H7 (cell line): Measurements from ENCODE around the gene NOM1. TPM values are rescaled to one million over a fixed set of nuclear protein-coding genes. Genes with fewer than 3 reads are reported as not detected.
"Not testable (repeated sequence)": the region's sequence is repeated elsewhere in the genome, so short reads cannot be mapped to it uniquely, and the experiment has no call there.

Experiments
- DNase-seq: peaks from one replicate; pipeline ENCODE4 v3.0.0; 2012
- H3K27me3 ChIP-seq: 2 replicates; pipeline ENCODE4 v1.6.0; 2011; ENCODE audit warnings: mild to moderate bottlenecking, low read length; ENCODE audit not compliant: control insufficient read depth, insufficient read depth
- H3K36me3 ChIP-seq: replicated peaks from 2 replicates; pipeline ENCODE4 v1.5.1; 2011; ENCODE audit warnings: low read length; ENCODE audit not compliant: control insufficient read depth, insufficient read depth
- H3K4me3 ChIP-seq: 2 replicates; pipeline ENCODE4 v1.5.1; 2011; ENCODE audit warnings: low read depth, mild to moderate bottlenecking, control low read depth, low read length, moderate library complexity; ENCODE audit not compliant: insufficient read depth
- total RNA-seq: library from RNA; depleted of rRNA; stranded (reverse); fragments of >200 nt; shearing (Covaris generic); gene quantifications from 2 replicates; pipeline ENCODE4 v1.2.3, GENCODE V29; 2014

The NOM1 gene
- total RNA-seq, 1 experiment from 2014 or later, result 12.7 TPM

DNA sequence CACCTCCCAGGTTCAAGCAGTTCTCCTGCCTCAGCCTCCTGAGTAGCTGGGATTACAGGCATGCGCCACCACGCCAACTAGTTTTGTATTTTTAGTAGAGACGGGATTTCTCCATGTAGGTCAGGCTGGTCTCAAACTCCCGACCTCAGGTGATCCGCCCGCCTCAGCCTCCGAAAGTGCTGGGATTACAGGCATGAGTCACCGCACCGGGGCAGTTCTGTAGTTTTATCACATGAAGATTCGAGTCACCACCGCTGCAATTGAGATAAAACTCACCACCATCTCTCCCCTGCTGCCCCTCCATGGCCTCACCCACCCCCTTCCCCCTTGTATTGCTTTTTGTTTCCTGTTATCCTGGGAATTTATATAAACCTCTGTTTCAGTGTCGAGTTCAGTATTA is 3.7 kb downstream of the NOM1 start:
- H3K36me3 ChIP-seq, result peaks cover 34% of the 10 kb centered on the region
- not testable (repeated sequence) for DNase-seq, H3K27me3 ChIP-seq, H3K4me3 ChIP-seq

GRCh38 chr7:156954941-156955340 is 5.4 kb downstream of the NOM1 start:
- Histone ChIP-seq H3K27me3 (no peaks in the 10 kb centered on the region), H3K4me3 (no peak overlapping the region), H3K36me3 (peaks cover 43% of the 10 kb centered on the region)
- DNase-seq, result no peak

DNA sequence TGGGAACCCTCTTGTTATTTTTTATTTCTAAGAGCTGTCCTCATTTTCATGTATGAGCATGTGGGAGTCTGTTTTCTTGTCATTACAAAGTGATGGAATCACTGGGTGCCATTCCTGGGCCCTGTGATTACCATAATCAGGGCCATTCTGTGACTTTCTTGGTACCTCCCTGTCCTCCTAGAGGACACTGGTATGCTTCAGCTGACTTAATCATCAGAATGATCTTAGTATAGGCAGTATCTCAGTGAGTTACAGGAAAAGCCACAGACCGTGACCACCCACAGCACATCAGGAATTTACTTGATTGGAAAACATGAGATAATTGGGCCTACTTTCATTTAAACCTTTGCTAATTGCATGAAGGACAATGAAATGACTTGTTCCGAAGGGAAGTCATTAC is 7.2 kb downstream of the NOM1 start:
- no peak overlapping the region for H3K4me3 ChIP-seq
- H3K36me3 ChIP-seq, result peaks cover 55% of the 10 kb centered on the region
- no peak for DNase-seq
- H3K27me3 ChIP-seq, result no peaks in the 10 kb centered on the region

GRCh38 chr7:156962145-156962544 is 12.6 kb downstream of the NOM1 start:
- DNase-seq, result no peak
- Histone ChIP-seq H3K4me3 (no peak overlapping the region), H3K27me3 (no peaks in the 10 kb centered on the region), H3K36me3 (peaks cover 58% of the 10 kb centered on the region)

GRCh38 chr7:156962897-156963296 is 13.4 kb downstream of the NOM1 start:
- H3K36me3 ChIP-seq, result peaks cover 59% of the 10 kb centered on the region

DNA sequence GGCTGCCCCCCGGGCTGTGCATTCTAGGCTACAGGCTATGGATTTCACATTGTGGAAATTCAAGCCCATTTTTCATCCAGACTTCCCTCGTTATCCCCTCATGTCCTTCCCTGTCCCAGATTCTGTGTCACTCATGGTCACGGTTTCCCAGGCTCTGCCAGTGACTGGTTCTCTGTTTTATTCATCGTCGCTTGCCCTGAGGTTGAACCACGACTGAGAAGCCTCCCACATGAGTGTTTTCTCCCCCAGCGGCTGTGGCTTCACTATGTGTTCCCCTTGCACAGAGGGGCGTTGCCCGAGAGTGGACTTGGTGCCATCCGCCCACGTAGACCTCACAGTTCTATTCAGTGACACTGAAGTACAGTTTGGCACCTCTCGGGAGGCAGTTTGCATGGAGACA is 14.0 kb downstream of the NOM1 start:
- DNase-seq, result no peak
- Histone ChIP-seq H3K27me3 (no peaks in the 10 kb centered on the region), H3K36me3 (peaks cover 54% of the 10 kb centered on the region), H3K4me3 (no peak overlapping the region)

More at GRCh38 chr7:156962897-156963296, 13.4 kb downstream of the NOM1 start:
- Histone ChIP-seq H3K4me3 (no peak overlapping the region), H3K27me3 (no peaks in the 10 kb centered on the region)
- DNase-seq, result no peak

GRCh38 chr7:156964971-156965370 is 15.5 kb downstream of the NOM1 start:
- Histone ChIP-seq H3K27me3 (no peaks in the 10 kb centered on the region), H3K36me3 (peaks cover 51% of the 10 kb centered on the region), H3K4me3 (no peak overlapping the region)
- no peak for DNase-seq

- H3K36me3 ChIP-seq, result peaks cover 42% of the 10 kb centered on the region
- DNase-seq, result no peak
Observed at GRCh38 chr7:156966387-156966786, 16.9 kb downstream of the NOM1 start.

DNA sequence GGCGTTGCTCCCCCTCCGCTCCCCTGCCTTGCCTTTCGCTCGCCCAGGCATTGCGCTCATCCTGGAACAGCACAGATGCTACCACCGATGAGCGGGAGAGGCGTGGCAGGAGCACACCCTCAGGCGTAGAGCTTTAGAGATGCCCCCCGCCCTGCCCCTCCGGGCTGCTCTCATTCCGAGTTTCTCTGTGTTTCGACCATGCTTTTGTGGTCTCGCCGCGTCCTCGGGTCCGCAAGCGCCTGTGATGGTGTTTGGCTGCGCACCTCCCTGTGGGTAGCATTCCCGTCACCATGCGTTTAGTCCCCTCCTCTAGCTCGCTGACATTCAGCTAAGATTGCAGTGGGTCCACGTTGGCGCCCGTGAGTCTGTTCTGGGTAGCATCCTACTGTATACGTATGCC is 18.7 kb downstream of the NOM1 start:
- no peaks in the 10 kb centered on the region for H3K27me3 ChIP-seq
- H3K4me3 ChIP-seq, result no peak overlapping the region
- H3K36me3 ChIP-seq, result peaks cover 30% of the 10 kb centered on the region
- no peak for DNase-seq

More at GRCh38 chr7:156966387-156966786, 16.9 kb downstream of the NOM1 start:
- no peak overlapping the region for H3K4me3 ChIP-seq
- H3K27me3 ChIP-seq, result no peaks in the 10 kb centered on the region

DNA sequence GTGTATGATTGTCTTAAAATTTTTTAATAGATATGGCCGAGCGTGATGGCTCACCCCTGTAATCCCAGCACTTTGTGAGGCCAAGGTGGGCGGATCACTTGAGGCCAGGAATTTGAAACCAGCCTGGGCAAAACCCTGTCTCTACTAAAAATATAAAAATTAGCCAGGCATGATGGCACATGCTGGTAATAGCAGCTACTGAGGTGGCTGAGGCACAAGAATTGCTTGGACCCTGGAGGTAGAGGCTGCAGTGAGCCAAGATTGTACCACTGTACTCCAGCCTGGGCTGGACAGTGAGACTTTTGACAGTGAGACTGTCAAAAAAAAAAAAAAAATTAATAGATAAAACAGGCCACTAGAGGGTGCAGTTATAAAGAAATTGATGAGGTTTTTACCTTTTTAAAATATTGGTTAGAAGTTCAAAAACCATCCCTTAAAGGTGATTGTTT is 20.5 kb downstream of the NOM1 start:
- no peak for DNase-seq
- Histone ChIP-seq H3K4me3 (no peak overlapping the region), H3K36me3 (peaks cover 25% of the 10 kb centered on the region), H3K27me3 (no peaks in the 10 kb centered on the region)

- Histone ChIP-seq H3K27me3 (no peaks in the 10 kb centered on the region), H3K36me3 (peaks cover 4% of the 10 kb centered on the region; the same call in 1 of the 2 replicates), H3K4me3 (no peak overlapping the region)
- DNase-seq, result no peak
Observed at GRCh38 chr7:156975620-156976019, 26.1 kb downstream of the NOM1 start.

DNA sequence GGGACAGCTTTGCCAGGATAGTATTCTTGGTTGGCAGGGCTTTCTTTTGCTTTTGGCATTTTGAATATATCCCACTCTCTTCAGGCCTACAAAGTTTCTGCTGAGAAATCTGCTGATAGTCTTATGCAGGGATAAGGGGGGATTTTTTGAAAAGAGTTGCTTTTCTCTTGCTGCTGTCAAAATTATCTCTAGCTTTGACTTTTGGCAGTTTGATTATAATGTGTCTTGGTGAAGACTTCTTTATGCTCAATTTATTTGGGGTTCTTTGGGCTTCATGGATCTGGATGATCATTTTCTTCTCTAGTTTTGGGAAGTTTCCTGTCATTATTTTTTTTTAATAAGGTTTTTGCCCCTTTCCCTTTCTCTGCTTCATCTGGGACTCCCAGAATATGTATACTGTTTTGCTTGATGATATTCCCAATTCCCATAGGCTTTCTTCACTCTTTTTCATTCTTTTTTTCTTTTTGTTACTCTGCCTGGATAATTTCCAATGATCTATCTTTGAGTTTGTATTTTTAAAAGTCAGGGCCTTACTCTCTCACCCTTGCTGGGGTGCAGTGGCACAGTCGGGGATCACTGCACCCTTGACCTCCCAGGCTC is 29.6 kb downstream of the NOM1 start:
- no peaks in the 10 kb centered on the region for H3K27me3 ChIP-seq
- no peak overlapping the region for H3K4me3 ChIP-seq
- no peaks in the 10 kb centered on the region for H3K36me3 ChIP-seq
- no peak for DNase-seq

DNA sequence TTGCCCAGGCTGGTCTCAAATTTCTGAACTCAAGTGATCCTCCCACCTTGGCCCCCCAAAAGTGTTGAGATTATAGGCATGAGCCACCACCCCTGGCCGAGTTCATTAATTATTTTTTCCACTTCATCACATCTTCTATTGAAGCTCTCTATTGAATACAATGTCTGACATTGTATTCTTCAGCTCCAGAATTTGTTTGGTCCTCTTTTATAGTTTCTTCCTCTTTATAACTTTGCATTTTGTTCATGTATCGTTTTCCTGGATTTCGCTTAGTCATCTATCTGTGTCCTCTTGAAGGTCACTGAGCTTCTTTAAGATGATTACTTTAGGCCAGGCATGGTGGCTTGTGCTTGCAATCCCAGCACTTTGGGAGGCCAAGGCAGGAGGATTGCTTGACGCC is 30.2 kb downstream of the NOM1 start:
- H3K27me3 ChIP-seq, result no peaks in the 10 kb centered on the region
- no peak overlapping the region for H3K4me3 ChIP-seq
- H3K36me3 ChIP-seq, result no peaks in the 10 kb centered on the region

GRCh38 chr7:156984174-156984891 is 34.8 kb downstream of the NOM1 start:
- H3K36me3 ChIP-seq, result no peaks in the 10 kb centered on the region
- no peak overlapping the region for H3K4me3 ChIP-seq
- no peak for DNase-seq
- H3K27me3 ChIP-seq, result no peaks in the 10 kb centered on the region

More for the DNA sequence above, 30.2 kb downstream of the NOM1 start:
- DNase-seq, result no peak
